Mesenchymal stem cell (in vitro differentiated cells and primary cell): ENCODE results near the gene MRPL27. TPM values are rescaled to one million over a fixed set of nuclear protein-coding genes. Genes with fewer than 3 reads are reported as not detected.
A peak's percentile ranks its signal among the peaks of the same experiment; 100 is the strongest.

Source experiments
- DNase-seq: peaks from one replicate; pipeline ENCODE4 v3.0.0-alpha.2; 2013
- H2AFZ ChIP-seq: one replicate; pipeline ENCODE4 v1.6.1; 2013; ENCODE audit warnings: low read depth, mild to moderate bottlenecking, control low read depth, inconsistent platforms, low read length, moderate library complexity
- H2AK5ac ChIP-seq: 2 replicates; pipeline ENCODE4 v1.6.1; 2013; ENCODE audit warnings: low read length, moderate library complexity, mild to moderate bottlenecking, inconsistent platforms; ENCODE audit not compliant: severe bottlenecking
- H2BK120ac ChIP-seq: one replicate; pipeline ENCODE4 v1.6.1; 2013; ENCODE audit warnings: low read depth, mild to moderate bottlenecking, inconsistent platforms, low read length, moderate library complexity
- H2BK12ac ChIP-seq, 2 experiments: one replicate each; pipeline ENCODE4 v1.6.1; 2013; ENCODE audit warnings: inconsistent platforms in 2 of 2, low read length in 2 of 2, mild to moderate bottlenecking in 2 of 2, moderate library complexity in 2 of 2, control low read depth in 1 of 2
- H2BK15ac ChIP-seq: one replicate; pipeline ENCODE4 v1.6.1; 2013; ENCODE audit warnings: mild to moderate bottlenecking, low read depth, inconsistent platforms; ENCODE audit not compliant: poor library complexity, severe bottlenecking
- H2BK5ac ChIP-seq: 2 replicates; pipeline ENCODE4 v1.6.1; 2013; ENCODE audit warnings: low read depth, mild to moderate bottlenecking, low read length, control low read depth, inconsistent platforms; ENCODE audit not compliant: poor library complexity, severe bottlenecking
- H3K14ac ChIP-seq, 2 experiments: one replicate each; pipeline ENCODE4 v1.6.1; 2013; ENCODE audit warnings: inconsistent platforms in 2 of 2, low read length in 2 of 2, control low read depth in 1 of 2, mild to moderate bottlenecking in 1 of 2, moderate library complexity in 1 of 2
- H3K18ac ChIP-seq, 2 experiments: one replicate each; pipeline ENCODE4 v1.6.1; 2013; ENCODE audit warnings: inconsistent platforms in 2 of 2, low read length in 2 of 2, control low read depth in 1 of 2, low read depth in 1 of 2, mild to moderate bottlenecking in 1 of 2
- H3K23ac ChIP-seq, 2 experiments: one replicate each; pipeline ENCODE4 v1.6.1; 2013; ENCODE audit warnings: inconsistent platforms in 2 of 2, low read length in 2 of 2, mild to moderate bottlenecking in 2 of 2, moderate library complexity in 2 of 2, control low read depth in 1 of 2
- H3K27ac ChIP-seq: 2 replicates; pipeline ENCODE4 v1.5.1; 2013; ENCODE audit warnings: mild to moderate bottlenecking, moderate library complexity, low read length, control low read depth, inconsistent platforms; ENCODE audit not compliant: poor library complexity, severe bottlenecking
- H3K27me3 ChIP-seq, 2 experiments: 2 replicates each; pipeline versions ENCODE4 v1.6.1 to v1.7.0; 2013; ENCODE audit warnings: low read length in 2 of 2, mild to moderate bottlenecking in 2 of 2, moderate library complexity in 2 of 2, control low read depth in 1 of 2, inconsistent platforms in 1 of 2; ENCODE audit not compliant: control insufficient read depth in 1 of 2, insufficient read depth in 1 of 2
- H3K36me3 ChIP-seq, 2 experiments: 2 replicates each; pipeline versions ENCODE4 v1.6.1 to v1.7.0; 2013; ENCODE audit warnings: low read length in 2 of 2, control low read depth in 1 of 2, inconsistent platforms in 1 of 2, low read depth in 1 of 2, mild to moderate bottlenecking in 1 of 2; ENCODE audit not compliant: insufficient read depth in 2 of 2, control insufficient read depth in 1 of 2
- H3K4ac ChIP-seq, 2 experiments: one replicate each; pipeline ENCODE4 v1.6.1; 2013; ENCODE audit warnings: inconsistent platforms in 2 of 2, low read length in 2 of 2, mild to moderate bottlenecking in 2 of 2, moderate library complexity in 2 of 2, control low read depth in 1 of 2, low read depth in 1 of 2
- H3K4me1 ChIP-seq: 2 replicates; pipeline ENCODE4 v1.6.1; 2013; ENCODE audit warnings: low read depth, low read length, control low read depth; ENCODE audit not compliant: control insufficient read depth, insufficient read depth
- H3K4me2 ChIP-seq: 2 replicates; pipeline ENCODE4 v1.6.1; 2013; ENCODE audit warnings: low read length, mild to moderate bottlenecking, inconsistent platforms; ENCODE audit not compliant: poor library complexity, severe bottlenecking
- H3K4me3 ChIP-seq, 2 experiments: 2 replicates each; pipeline versions ENCODE4 v1.5.1 to v1.7.0; 2013; ENCODE audit warnings: low read length in 2 of 2, mild to moderate bottlenecking in 2 of 2, control low read depth in 1 of 2, low read depth in 1 of 2; ENCODE audit not compliant: insufficient read depth in 1 of 2
- H3K79me1 ChIP-seq: replicated peaks from 2 replicates; pipeline ENCODE4 v1.6.1; 2013; ENCODE audit warnings: mild to moderate bottlenecking, control low read depth, low read length, inconsistent platforms; ENCODE audit not compliant: poor library complexity, severe bottlenecking
- H3K9ac ChIP-seq: 2 replicates; pipeline ENCODE4 v1.7.0; 2013; ENCODE audit warnings: mild to moderate bottlenecking, low read length, moderate library complexity
- H3K9me3 ChIP-seq: 2 replicates; pipeline ENCODE4 v1.7.0; 2013; ENCODE audit warnings: mild to moderate bottlenecking, low read length; ENCODE audit not compliant: control insufficient read depth
- H4K8ac ChIP-seq: one replicate; pipeline ENCODE4 v1.6.1; 2013; ENCODE audit warnings: inconsistent platforms, mild to moderate bottlenecking, low read length, moderate library complexity
- H4K91ac ChIP-seq: one replicate; pipeline ENCODE4 v1.6.1; 2013; ENCODE audit warnings: mild to moderate bottlenecking, low read length, inconsistent platforms
- WGBS: methylation state at CpG from one replicate; pipeline ENCODE4 v1.1.7; 2013; ENCODE audit warnings: mixed read lengths; 5-methylcytosine and 5-hydroxymethylcytosine counted together
- polyA plus RNA-seq, 2 experiments: library from polyadenylated mRNA; stranded (reverse); fragments of 200-250 nt; gene quantifications; one replicate each; pipeline ENCODE4 v1.2.3, GENCODE V29; 2013

MRPL27 gene
- polyA plus RNA-seq (2013, experiment 1 of 2) = 75.2 TPM
- 75.5 TPM for polyA plus RNA-seq (2013, experiment 2 of 2)

GRCh38 chr17:50372758-50373556 lies at the start of gene MRPL27, which contains the start of gene EME1:
TSS of gene MRPL27 (minus strand) at chr17:50373184. CDS start at chr17:50373170, 14 bp downstream.
TSS of gene EME1 (plus strand) at chr17:50373229. CDS start at chr17:50375209, 1,980 bp downstream.
- WGBS = 2% methylated on average over 37 of the region's 42 CpGs
- H3K27ac ChIP-seq = peak within 1 kb of the TSS; percentile 93

GRCh38 chr17:50422738-50423137 lies 49.8 kb upstream of the MRPL27 start:
- Histone ChIP-seq H2BK120ac (no peak overlapping the region), H3K27me3 (no peaks in the 10 kb centered on the region), H3K18ac (no peak overlapping the region), H3K9ac (no peak overlapping the region), H2BK15ac (no peak overlapping the region), H3K79me1 (peaks cover under 1% of the 10 kb centered on the region), H3K9me3 (no peaks in the 10 kb centered on the region), H4K8ac (no peak overlapping the region), H2BK5ac (no peak overlapping the region), H3K4me2 (no peak overlapping the region), H3K4me1 (peaks cover 26% of the 10 kb centered on the region), H2BK12ac (no peak overlapping the region), H3K27ac (no peak overlapping the region), H3K14ac (no peak overlapping the region), H2AFZ (no peak overlapping the region), H3K36me3 (no peaks in the 10 kb centered on the region), H3K4me3 (no peak overlapping the region), H2AK5ac (no peak overlapping the region), H4K91ac (no peak overlapping the region), H3K4ac (no peak overlapping the region), H3K23ac (no peak overlapping the region)
- no peak for DNase-seq
- no CpG with 5 or more reads among the region's 2 CpGs for WGBS

More at GRCh38 chr17:50372758-50373556, at the start of gene MRPL27, which contains the start of gene EME1:
- peak within 1 kb of the TSS; percentile 98 to 99 for H3K18ac ChIP-seq
- H3K36me3 ChIP-seq = peaks cover 22 to 29% of the 10 kb centered on the region in 2 experiments
- peak within 1 kb of the TSS; percentile 99 for H4K8ac ChIP-seq
- H3K9ac ChIP-seq = peak within 1 kb of the TSS; percentile 95
- H3K79me1 ChIP-seq = peaks cover 24% of the 10 kb centered on the region
- no peak within 1 kb of the TSS for H2BK12ac ChIP-seq
- H3K4ac ChIP-seq = peak within 1 kb of the TSS; percentile 89 to 91
- no peaks in the 10 kb centered on the region for H3K9me3 ChIP-seq
- peak within 1 kb of the TSS; percentile 55 for H2BK120ac ChIP-seq
- H4K91ac ChIP-seq = peak within 1 kb of the TSS; percentile 100
- H3K23ac ChIP-seq = peak within 1 kb of the TSS in 1 of 2 experiments; percentile 46
- no peak within 1 kb of the TSS for H2AK5ac ChIP-seq
- H3K27me3 ChIP-seq = no peaks in the 10 kb centered on the region
- peak; percentile 91 for DNase-seq
- peak within 1 kb of the TSS in 1 of 2 experiments; percentile 97 for H3K14ac ChIP-seq
- peak within 1 kb of the TSS; percentile 91 for H2AFZ ChIP-seq
- peak within 1 kb of the TSS; percentile 79 for H2BK5ac ChIP-seq
- peak within 1 kb of the TSS; percentile 89 to 90 for H3K4me3 ChIP-seq
- no peak within 1 kb of the TSS for H2BK15ac ChIP-seq
- peaks cover 7% of the 10 kb centered on the region for H3K4me1 ChIP-seq
- peak within 1 kb of the TSS; percentile 83 for H3K4me2 ChIP-seq

- DNase-seq = peak; percentile 34
- H3K18ac ChIP-seq = no peak overlapping the region
- peaks cover 21% of the 10 kb centered on the region for H3K4me1 ChIP-seq
These were observed 48.5 kb upstream of the MRPL27 start for GRCh38 chr17:50421308-50422051.

More at GRCh38 chr17:50421308-50422051, 48.5 kb upstream of the MRPL27 start:
- H3K9ac ChIP-seq = peak overlapping the region; percentile 83
- no peak overlapping the region for H4K91ac ChIP-seq
- H3K4me3 ChIP-seq = peak overlapping the region in 1 of 2 experiments; percentile 70
- no peak overlapping the region for H3K23ac ChIP-seq
- H3K27me3 ChIP-seq = no peaks in the 10 kb centered on the region
- H2AFZ ChIP-seq = no peak overlapping the region
- no peak overlapping the region for H4K8ac ChIP-seq
- no peak overlapping the region for H3K27ac ChIP-seq
- H2AK5ac ChIP-seq = no peak overlapping the region
- no peak overlapping the region for H2BK5ac ChIP-seq
- no peaks in the 10 kb centered on the region for H3K9me3 ChIP-seq
- peak overlapping the region; percentile 28 for H3K4me2 ChIP-seq
- no peak overlapping the region for H2BK15ac ChIP-seq
- no peak overlapping the region for H2BK12ac ChIP-seq
- H2BK120ac ChIP-seq = no peak overlapping the region
- no peaks in the 10 kb centered on the region for H3K36me3 ChIP-seq
- H3K14ac ChIP-seq = no peak overlapping the region
- no peaks in the 10 kb centered on the region for H3K79me1 ChIP-seq
- 95% methylated on average over 2 of the region's 3 CpGs for WGBS
- no peak overlapping the region for H3K4ac ChIP-seq
